Skin of body (tissue), 3 donors: ENCODE data around the gene TEX14. TPM values are rescaled to one million over a fixed set of nuclear protein-coding genes. Genes with fewer than 3 reads are reported as not detected.
A peak's percentile ranks its signal among the peaks of the same experiment; 100 is the strongest.

Experiments
- DNase-seq: peaks from one replicate; lab custom pipeline; 2025; lab: John Stamatoyannopoulos, UW
- small RNA-seq: library from RNA; depleted of rRNA; stranded (forward); fragments of <200 nt; gene quantifications from one replicate; pipeline ENCODE3, GENCODE V24; 2014; ENCODE audit warnings: low replicate concordance
- total RNA-seq: library from RNA; depleted of rRNA; stranded (reverse); fragments of >200 nt; gene quantifications from one replicate; pipeline ENCODE4 v1.2.3, GENCODE V29; 2014

TEX14 gene
- total RNA-seq, 1 donor from 2014 or later, result 0.10 TPM

DNA sequence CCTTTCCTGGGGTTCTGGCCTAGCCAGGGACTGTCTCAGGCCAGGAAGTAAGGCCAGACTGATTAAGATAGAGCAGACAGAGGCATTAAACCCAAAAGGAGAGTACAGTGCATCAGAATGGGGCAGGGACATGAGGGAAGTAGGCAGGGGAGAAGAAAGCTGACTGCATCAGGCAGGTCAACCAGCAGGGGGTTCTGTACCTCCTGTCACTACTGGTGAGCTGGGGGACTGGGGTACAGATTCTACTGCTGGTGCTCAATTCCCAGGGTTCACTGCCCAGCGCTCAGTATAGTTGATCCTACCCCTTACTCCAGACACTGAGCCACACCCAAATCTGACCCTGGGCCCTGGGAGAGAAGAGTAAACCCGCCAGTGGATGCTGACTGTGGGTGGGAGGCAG, 164.5 kb downstream of the TEX14 start:
- no peak for DNase-seq

DNA sequence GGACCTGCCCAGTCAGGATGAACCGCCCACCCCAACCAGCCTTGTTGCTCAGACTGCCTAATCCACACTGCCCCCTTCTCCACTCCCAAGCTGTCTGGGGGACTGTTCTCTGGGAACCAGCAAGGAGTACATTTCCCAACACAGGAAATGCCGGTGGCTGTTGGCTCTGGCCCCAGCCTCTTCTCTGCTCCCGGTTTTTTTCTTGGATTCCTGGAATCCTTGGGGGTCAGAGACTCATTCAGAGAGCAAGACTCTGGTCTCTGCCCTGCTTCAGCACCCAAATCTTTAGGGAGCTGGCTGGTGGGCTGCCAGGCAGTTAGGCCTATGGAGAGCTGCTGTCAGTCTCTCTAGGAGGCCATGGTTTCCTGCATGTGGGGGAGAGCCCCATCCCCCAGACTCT, 166.6 kb downstream of the TEX14 start:
- peak; percentile 43 for DNase-seq

DNA sequence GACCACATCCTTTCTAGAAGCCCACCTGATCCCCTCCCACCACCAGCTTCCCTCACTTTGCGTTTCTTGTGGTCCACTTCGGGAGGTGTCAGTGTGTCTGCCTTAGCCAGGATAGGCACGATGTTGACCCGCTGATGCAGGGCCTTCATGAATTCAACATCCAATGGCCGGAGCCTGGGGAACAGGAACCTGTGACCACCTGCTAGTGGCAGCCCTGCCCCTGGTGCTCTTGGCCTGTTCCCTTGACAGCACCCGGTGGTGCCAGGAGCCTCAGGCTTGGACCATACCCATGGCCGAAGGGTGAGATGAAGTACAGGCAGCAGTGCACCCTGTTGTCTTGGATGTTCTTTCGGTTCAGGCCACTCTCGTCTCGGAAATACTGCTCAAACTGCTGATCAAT, 170.2 kb downstream of the TEX14 start:
- DNase-seq, result no peak

DNA sequence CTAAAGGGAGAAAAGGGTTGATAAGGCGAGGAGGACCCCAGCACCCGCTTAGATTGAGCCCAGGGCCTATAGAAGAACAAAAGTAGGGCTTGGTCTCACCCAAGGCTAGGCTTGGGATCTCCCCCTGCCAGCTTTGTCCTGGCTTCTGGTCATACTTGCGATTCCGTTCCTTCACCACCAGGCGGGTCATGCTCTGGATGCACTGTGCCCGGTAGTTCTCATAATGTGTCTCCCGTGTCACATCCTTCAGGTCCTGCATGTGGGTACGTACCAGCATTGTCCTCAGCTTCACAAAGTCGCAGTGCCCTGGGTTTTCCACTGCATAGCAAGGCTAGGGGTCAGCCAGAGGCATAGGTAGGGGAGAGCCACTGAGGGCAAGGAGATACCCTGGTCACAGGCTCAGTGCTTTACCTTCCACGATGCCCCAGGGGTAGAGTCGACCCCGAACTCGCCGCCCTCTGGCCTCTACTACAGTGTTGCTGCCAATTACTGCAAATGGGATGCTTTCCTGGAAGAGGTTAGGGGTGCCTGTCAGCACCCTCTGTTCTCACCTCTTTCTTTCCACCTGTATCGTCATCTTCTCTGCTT, 170.9 kb downstream of the TEX14 start:
- DNase-seq, result no peak

DNA sequence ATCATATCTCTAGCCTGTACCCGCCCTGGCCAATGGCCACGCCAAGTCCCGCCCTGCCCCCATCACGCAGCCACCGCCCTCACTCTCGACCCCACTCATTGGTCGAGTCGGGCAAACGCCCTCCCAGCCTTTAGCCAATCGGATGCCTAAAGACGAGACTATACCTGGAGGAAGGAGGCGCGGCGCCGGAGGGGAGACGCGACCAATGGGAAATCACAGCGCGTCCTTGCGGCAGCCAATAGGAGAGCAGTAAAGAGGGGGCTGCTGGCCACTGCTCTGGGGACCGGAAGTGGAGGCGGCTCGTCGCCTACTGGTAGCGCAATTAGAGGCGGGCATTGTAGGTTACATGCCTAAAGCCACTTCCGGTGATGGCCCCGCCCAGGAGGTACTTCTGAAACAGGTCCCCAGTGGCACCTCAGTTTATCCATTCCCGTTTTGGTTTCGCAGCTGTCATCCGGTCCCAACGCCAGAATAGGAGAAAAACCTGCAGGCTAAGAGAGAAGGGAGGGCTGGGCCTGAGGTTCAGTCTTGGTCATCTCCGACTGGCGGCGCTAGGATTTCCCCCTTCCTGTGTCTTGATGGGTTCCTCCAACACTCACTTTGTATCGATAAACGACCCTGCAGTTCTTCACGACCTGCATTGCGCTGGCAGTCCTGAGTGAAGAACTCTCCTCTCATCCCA, 173.8 kb downstream of the TEX14 start:
- DNase-seq, result peak; percentile 100

DNA sequence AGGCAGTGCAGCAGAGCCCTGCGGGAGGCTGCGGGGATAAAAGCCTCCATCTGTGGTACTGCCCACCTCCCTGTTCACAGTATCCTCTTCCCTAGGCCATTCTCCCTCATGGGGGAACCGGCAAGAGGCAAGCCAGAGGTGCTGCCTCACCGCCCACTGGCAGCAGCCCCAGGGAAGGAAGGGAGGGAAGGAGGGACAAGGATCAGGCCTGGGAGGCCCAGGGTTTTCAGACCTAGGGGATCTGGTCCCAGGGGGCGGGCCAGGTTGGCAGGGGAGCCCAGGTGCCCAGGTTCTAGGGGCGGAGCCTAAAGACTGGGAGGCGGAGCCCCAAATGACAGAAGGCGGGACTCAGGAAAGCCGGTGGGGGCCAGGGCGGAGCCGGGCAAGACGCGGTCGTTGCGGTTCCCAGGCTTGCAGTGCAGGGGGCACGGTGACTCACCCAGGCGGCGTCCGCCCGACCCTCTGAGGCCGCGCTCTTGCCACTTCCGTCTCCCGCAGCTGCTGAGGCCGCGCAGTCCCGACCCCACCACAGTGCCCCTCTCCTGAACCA, 174.4 kb downstream of the TEX14 start:
- no peak for DNase-seq

DNA sequence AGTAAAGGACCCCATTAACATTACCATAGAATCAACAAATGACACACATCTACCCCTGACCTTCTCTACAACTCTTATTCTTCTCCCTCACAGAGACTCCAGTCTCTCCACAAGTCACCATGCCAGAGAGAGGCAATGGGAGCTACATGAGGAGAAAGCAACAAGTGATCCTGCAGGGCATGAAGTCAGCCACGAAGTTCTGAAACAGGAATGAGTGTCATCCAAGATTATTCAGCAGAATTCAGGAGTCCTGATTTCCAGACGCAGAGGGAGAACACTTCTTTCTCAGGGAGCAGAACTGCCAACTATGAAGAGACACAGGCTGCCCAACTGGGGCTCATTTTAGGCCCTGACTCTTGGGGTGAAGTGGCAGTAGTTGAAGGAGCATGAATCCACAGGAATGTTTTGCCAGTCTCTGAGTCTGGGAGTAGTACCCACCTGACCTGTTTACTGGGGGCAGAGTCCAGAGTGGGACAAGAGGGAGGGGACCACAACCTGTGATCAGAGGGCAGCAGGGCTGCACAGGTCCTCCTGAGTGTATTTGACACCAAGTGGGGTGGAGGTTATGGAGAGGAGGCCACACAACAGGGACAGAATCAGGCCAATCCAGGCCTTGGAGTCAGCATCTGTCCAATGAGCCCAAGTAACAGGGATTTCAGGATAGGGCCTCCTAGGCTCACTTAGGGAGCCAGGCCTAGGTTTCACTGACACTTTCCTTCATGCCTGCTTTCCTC, 175.0 kb downstream of the TEX14 start:
- DNase-seq, result no peak

DNA sequence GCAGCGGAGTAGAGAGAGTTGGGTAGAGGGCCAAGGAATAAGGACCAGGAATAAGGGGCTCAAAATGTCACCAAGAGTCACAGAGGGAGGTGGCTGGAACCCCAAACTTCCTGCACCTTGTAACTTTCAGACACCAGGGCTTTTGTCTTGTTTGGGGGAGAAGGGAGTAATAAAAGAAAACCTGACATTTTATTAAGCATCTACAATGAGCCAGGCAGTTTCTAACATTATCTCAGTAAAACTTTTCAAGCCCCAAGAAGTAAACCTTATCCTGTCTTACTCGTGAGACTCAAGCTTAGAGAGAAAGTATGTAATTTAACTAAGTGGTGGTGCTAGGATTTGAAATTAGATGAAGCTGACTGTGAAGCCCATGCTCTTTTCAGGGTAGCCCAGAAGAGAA, 176.6 kb downstream of the TEX14 start:
- DNase-seq, result no peak

DNA sequence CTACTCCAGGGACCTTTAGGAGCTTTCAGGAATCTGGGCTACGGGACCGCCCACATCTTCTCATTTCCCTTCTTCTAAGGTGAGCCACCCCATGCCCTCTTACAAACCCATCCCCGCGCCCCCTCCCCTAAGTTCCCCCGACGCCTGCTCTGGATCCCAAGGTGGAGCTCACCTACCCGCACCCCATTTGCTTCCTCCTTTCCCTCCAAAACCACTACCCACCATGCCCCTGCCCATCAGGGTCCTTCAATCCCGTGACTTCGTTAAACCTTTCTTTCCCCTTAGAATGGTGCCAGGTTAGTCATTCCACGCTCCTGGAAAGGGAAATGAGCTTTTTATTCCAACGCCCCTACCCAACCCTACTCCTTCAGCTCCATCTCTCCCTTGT, 177.1 kb downstream of the TEX14 start:
- DNase-seq, result no peak

DNA sequence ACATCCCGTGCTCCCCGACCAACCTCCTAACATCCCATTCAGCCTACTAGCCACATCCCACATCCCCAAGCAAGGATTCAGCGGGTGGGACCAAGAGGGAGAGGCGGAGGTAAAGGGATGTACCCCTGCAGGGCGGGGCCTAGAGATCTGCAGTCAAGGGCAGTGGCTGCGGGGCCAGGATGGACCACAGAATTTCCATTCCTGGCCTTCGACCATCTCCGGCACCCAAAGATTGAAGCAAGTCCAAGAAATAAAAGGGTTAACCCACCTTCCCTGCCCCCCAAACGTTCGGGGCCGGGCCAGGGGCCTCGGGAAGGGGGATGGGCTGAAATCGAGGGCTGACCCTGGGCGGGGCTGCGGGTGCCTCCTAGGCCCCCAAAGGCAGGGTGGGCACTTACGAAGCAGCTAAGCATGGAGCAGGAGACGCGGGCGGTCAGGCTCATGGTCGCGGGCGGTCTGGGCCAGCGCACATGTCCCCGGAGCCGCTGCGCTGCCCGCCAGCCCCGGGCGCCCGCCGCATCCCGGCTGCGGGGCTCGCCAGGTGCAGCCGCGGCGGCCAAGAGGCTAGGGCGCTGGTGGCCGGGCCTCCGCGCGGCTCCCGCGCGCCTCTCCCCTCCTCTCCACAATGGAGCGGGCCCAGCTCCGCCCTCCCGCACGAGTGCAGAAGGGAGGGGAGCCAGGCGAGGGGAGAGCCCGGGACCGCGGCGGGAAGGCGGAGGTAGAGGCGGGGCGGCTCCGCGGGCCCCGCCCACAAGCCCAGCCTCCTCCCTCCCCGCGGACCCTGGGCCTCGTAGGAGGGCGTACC, 177.7 kb downstream of the TEX14 start, which contains the start of gene MTMR4:
Gene MTMR4, minus strand, starts transcription at position 674 of the 805 bp plus-strand sequence. Its CDS starts 231 bp downstream, at position 443.
- peak; percentile 61 for DNase-seq

DNA sequence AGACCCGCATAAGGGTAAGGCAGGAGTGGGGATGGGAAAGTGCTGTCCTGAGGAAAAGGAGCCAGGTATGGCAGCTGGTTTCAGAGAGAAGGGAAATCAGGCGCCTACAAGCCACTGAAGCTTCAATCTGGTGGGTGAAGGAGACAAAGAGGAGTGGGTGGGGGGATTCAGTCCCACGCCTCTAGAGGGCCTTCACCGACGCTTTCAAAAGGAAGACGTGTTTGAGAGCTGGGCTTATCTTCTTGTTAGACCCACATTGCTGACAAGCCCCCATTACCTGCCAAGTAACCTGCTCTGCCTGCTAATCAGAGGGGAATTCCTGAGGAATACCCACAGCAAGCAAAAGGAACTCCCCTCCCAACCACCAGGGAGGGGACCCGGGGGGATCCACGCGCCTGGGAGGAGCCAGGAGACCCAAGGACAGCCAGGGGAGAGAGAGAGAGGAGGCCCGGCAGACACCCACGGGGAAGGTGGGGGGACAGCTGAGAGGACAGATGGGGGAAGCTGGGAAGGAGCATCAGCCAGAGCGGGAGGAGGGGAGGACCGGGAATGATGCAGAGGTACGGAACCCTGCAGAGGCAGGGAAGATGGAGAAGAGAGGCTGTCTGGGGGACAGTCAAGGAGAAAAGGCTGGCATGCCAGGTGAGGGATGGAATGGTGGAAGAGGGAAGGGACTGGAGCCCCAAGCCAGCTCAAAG, 178.4 kb downstream of the TEX14 start:
- DNase-seq, result no peak

DNA sequence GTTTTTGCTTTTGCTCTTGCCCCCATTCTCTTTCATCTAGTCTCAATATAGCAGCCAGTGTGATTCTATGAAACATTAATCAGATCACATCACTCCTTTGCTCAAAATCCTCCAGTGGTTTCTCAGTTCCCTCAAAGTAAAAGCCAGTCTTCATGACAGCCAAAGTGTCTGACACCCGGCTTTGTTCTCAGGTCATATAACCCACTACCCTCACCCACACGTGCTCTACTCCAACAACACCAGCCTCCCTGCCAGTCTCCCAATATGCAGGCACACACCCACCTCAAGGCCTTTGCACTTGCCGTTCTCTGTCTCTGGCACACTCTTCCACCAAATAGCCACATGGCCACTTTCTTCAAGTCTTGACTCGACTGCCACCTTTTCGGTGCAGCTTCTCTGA, 181.8 kb downstream of the TEX14 start:
- no peak for DNase-seq

DNA sequence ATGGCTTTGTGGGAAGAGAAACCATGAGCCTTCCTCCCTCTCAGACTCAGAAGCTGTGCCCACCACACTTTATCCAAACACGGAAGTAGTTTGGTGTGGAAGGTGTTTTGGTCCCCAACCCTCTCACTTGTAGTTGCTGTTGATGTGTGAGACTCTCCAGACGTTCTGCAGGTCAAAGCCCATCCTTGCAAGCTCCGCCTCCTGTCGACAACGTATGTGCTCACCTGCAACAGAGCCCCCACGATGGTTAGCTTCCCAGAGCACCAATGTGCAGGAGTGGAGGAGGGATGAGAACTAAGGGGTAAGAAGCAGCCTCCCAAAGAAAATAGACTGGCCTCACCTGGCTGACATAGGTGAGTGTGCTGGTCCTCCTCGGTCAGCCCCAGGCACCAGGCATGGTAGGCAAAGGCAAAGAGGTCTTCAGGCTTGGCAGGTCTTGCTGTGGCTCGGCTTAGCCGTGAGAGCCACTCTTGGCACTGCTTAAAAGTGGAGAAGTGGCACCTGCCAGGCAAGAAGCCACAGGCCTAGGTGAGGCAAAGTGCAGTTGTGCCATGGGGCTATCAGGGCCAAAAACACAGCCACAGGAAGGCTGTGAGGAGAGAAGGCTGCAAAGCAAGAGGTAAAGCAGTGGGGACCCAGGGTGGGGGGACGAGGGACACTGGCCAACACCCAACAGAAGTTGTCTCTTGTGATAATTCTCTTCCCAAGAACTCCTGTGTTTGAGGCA, 183.3 kb downstream of the TEX14 start:
- no peak for DNase-seq

DNA sequence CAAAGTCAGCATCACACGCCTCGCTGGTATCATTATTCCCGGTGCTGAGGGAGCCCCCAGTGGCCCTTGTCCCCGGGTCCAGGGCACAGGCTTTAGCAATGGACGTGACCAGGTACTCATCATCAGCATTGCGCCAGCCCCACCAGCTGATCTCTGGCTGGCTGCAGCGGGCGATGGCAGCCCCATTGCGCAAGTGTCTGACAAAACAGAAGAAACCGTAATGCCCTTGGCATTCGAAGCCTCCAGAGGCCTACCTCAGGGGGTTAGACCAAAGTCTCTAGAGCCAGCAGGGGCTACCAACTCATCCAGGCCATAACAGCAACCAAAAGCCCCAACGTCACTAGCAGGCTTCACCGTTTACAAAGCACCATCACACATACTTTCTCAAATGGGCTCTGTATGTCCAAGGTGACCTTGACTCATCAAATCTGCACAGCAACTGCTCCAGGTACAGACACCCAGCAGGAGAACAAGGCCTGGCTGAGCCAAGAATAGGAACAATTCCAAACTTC, 184.7 kb downstream of the TEX14 start:
- DNase-seq, result no peak

Small RNAs within 50 kb of the gene (small RNA-seq; reads per million reads assigned to genes)
- gene AC011195.1, result not detected
- not detected for gene RF00012
- 0.28 reads per million, percentile 26 among the genes with 10 or more reads in this experiment for gene RNU1-108P
- not detected for gene RNU1-52P
- 0.28 reads per million, percentile 26 among the genes with 10 or more reads in this experiment for gene RNU1-85P

Other genes with a start within 250 kb of the TEX14 start
- gene HSF5, start 203.6 kb downstream of the TEX14 start, total RNA-seq, result under 0.01 TPM
- gene MTMR4, start 177.4 kb downstream of the TEX14 start, total RNA-seq, result 29.4 TPM
- 22.4 TPM for gene RAD51C, start 557 bp upstream of the TEX14 start, total RNA-seq
- 0.89 TPM for gene PPM1E, start 63.8 kb upstream of the TEX14 start, total RNA-seq